H1 (cell line): Measurements from ENCODE around the gene ULBP1. TPM values are rescaled to one million over a fixed set of nuclear protein-coding genes. Genes with fewer than 3 reads are reported as not detected.

Experiments used
- ASH2L ChIP-seq: fragments of 200-600, 300-600 bp; sonication (generic); IDR thresholded peaks from one replicate; pipeline ENCODE4 v1.7.1; 2017; ENCODE audit warnings: low read length
- CBX8 ChIP-seq: fragments of 300-800, 300-1000 bp; sonication (generic); IDR thresholded peaks from 2 replicates; pipeline ENCODE4 v1.7.1; 2016; ENCODE audit warnings: low read depth, low read length, borderline replicate concordance
- CHD1 ChIP-seq: IDR thresholded peaks from 2 replicates; pipeline ENCODE4 v1.6.1; 2012; ENCODE audit warnings: low read depth, low read length, improper control_type of control experiment
- CREB1 ChIP-seq: IDR thresholded peaks from 2 replicates; pipeline ENCODE4 v1.6.1; 2012; ENCODE audit warnings: inconsistent platforms
- CTCF ChIP-seq, 3 experiments: IDR thresholded peaks; 1 replicate in 2 of 3; 2 replicates in 1 of 3; pipeline versions ENCODE4 v1.5.1 to v1.6.1; 2011; ENCODE audit warnings: low read length in 3 of 3, mild to moderate bottlenecking in 3 of 3, inconsistent platforms in 2 of 3, low read depth in 1 of 3, moderate library complexity in 1 of 3; ENCODE audit not compliant: insufficient read depth in 1 of 3; ENCODE audit errors: control extremely low read depth in 1 of 3
- GABPA ChIP-seq: IDR thresholded peaks from 2 replicates; pipeline ENCODE4 v1.6.1; 2011; ENCODE audit warnings: mild to moderate bottlenecking, low read length, moderate library complexity, borderline replicate concordance; ENCODE audit not compliant: insufficient read depth
- GTF2F1 ChIP-seq: IDR thresholded peaks from 2 replicates; pipeline ENCODE4 v1.6.1; 2012; ENCODE audit warnings: low read depth, low read length, improper control_type of control experiment, borderline replicate concordance
- HDAC2 ChIP-seq, 2 experiments: fragments of 300-600 bp in 1 of 2; sonication (generic) in 1 of 2; IDR thresholded peaks; 2 replicates each; pipeline ENCODE4 v1.6.1; 2011 to 2012; ENCODE audit warnings: low read depth in 2 of 2, low read length in 2 of 2, mild to moderate bottlenecking in 2 of 2, moderate library complexity in 2 of 2, borderline replicate concordance in 1 of 2, inconsistent platforms in 1 of 2
- HDAC6 ChIP-seq: IDR thresholded peaks from one replicate; pipeline ENCODE4 v1.7.1; 2012; ENCODE audit warnings: low read depth, mild to moderate bottlenecking, inconsistent platforms, low read length, moderate library complexity
- KDM5A ChIP-seq: fragments of 200-600 bp; IDR thresholded peaks from 2 replicates; pipeline ENCODE4 v1.7.1; 2012; ENCODE audit warnings: mild to moderate bottlenecking, low read length, inconsistent platforms, mixed read lengths
- MAX ChIP-seq: IDR thresholded peaks from 2 replicates; pipeline ENCODE4 v1.6.1; 2012; ENCODE audit warnings: inconsistent platforms
- NANOG ChIP-seq: IDR thresholded peaks from 2 replicates; pipeline ENCODE4 v1.6.1; 2011; ENCODE audit warnings: low read length, low read depth, mild to moderate bottlenecking, inconsistent platforms; ENCODE audit not compliant: insufficient read depth, poor library complexity, severe bottlenecking
- NRF1 ChIP-seq: IDR thresholded peaks from 2 replicates; pipeline ENCODE4 v1.6.1; 2011; ENCODE audit warnings: mild to moderate bottlenecking, low read depth, low read length, improper control_type of control experiment
- PHF8 ChIP-seq: fragments of 200-600 bp; sonication (generic); conservative IDR thresholded peaks from 2 replicates; pipeline ENCODE4 v1.7.1; 2012; ENCODE audit warnings: low read depth, mild to moderate bottlenecking, inconsistent platforms, low read length, moderate library complexity
- RBBP5 ChIP-seq: IDR thresholded peaks from 2 replicates; pipeline ENCODE4 v1.7.1; 2012; ENCODE audit warnings: low read depth, mild to moderate bottlenecking, inconsistent platforms, low read length, moderate library complexity, borderline replicate concordance
- RNF2 ChIP-seq: fragments of 200-900, 300-1000 bp; sonication (generic); IDR thresholded peaks from 2 replicates; pipeline ENCODE4 v1.7.1; 2016; ENCODE audit warnings: borderline replicate concordance, low read depth, mild to moderate bottlenecking, antibody characterized with exemption, low read length; ENCODE audit not compliant: poor library complexity, severe bottlenecking; ENCODE audit errors: missing control alignments
- SAP30 ChIP-seq: fragments of 300-600 bp; sonication (generic); IDR thresholded peaks from 2 replicates; pipeline ENCODE4 v1.7.1; 2012; ENCODE audit warnings: low read length, moderate library complexity, mild to moderate bottlenecking, inconsistent platforms; ENCODE audit not compliant: insufficient read depth, insufficient replicate concordance
- SRF ChIP-seq: IDR thresholded peaks from 2 replicates; pipeline ENCODE4 v1.6.1; 2011; ENCODE audit warnings: mild to moderate bottlenecking, low read depth, low read length, moderate library complexity
- TCF12 ChIP-seq: IDR thresholded peaks from 2 replicates; pipeline ENCODE4 v1.6.1; 2011; ENCODE audit warnings: low read depth, mild to moderate bottlenecking, low read length
- TEAD4 ChIP-seq: IDR thresholded peaks from 2 replicates; pipeline ENCODE4 v1.6.1; 2012; ENCODE audit warnings: low read depth, low read length, inconsistent platforms, mixed read lengths
- ZNF274 ChIP-seq: IDR thresholded peaks from 2 replicates; pipeline ENCODE4 v1.7.0; 2012; ENCODE audit warnings: low read length, borderline replicate concordance; ENCODE audit errors: extremely low read depth
- polyA plus RNA-seq, 7 experiments: library from polyadenylated mRNA; depleted of rRNA in 3 of 7; stranded (reverse) in 5 of 7; unstranded in 2 of 7; fragments of >200 nt in 5 of 7; fragments of 200-250 nt in 2 of 7; gene quantifications; 1 replicate in 5 of 7; 2 replicates in 1 of 7; 4 replicates in 1 of 7; pipeline versions ENCODE4 v1.2.1 to v1.2.3, GENCODE V29; 2011 to 2013; ENCODE audit warnings: missing spikeins in 2 of 7, mixed read lengths in 2 of 7
- total RNA-seq: library from RNA; stranded (reverse); fragmentation: NEBNext Ultra II Directional; extraction: Animal tissue kit (Norgen Biotek cat#: 25700); gene quantifications from 2 replicates; pipeline ENCODE4 v1.2.1, GENCODE V29; 2021

The ULBP1 gene
- total and polyA plus RNA-seq, 2 of the 8 experiments (the other 6 are each of a cell fraction or from before 2014, with no cell fraction given), result 0.32 to 0.60 TPM

GRCh38 chr6:149922642-149923326, 41.0 kb upstream of the ULBP1 start, which contains the start of gene RAET1G (continued):
- TF ChIP-seq GTF2F1 (no peak), MAX (no peak; the same call in 1 of the 2 replicates), ASH2L (no peak), HDAC6 (no peak), TEAD4 (no peak), SAP30 (no peak), NRF1 (no peak), PHF8 (0 out of 2 replicates have a peak, but pooled peaks have one; percentile 25), CHD1 (no peak), ZNF274 (no peak), TCF12 (no peak), CBX8 (no peak), KDM5A (no peak), GABPA (no peak), SRF (no peak), CTCF (IDR thresholded peaks at IDR 0.05; ENCODE audit: control extremely low read depth in 1 of 3, insufficient read depth in 1 of 3, low read depth in 1 of 3, low read length in 3 of 3) (no peak), RBBP5 (0 out of 2 replicates have a peak, but pooled peaks have one; percentile 72), HDAC2 (IDR thresholded peaks at IDR 0.05; ENCODE audit: borderline replicate concordance in 1 of 2, low read depth in 2 of 2, low read length in 2 of 2) (no peak), RNF2 (no peak), NANOG (no peak), CREB1 (no peak)
